ENCODE measurements around the gene COIL.

The COIL gene

GRCh38 chr17:56909742-56910508 lies 50.9 kb downstream of the COIL start:
- no peak for DNase-seq (ENCODE audit: low spot score)

GRCh38 chr17:56908001-56908542 lies 52.8 kb downstream of the COIL start:
- no peak for DNase-seq (ENCODE audit: low spot score)

GRCh38 chr17:56903560-56903959 lies 57.3 kb downstream of the COIL start:
- no peak for DNase-seq (ENCODE audit: low spot score)

- no peak for DNase-seq (ENCODE audit: low spot score)
Measured at GRCh38 chr17:56902348-56902747, 58.5 kb downstream of the COIL start.

GRCh38 chr17:56899403-56899802 lies 61.4 kb downstream of the COIL start:
- no peak for DNase-seq (ENCODE audit: low spot score)

- no peak for DNase-seq (ENCODE audit: low spot score)
Measured at GRCh38 chr17:56898874-56899273, 62.0 kb downstream of the COIL start.

GRCh38 chr17:56897646-56898424 lies 63.0 kb downstream of the COIL start:
- no peak for DNase-seq (ENCODE audit: low spot score)

- DNase-seq (ENCODE audit: low spot score): no peak
Measured at GRCh38 chr17:56896968-56897359, 63.9 kb downstream of the COIL start.

GRCh38 chr17:56896217-56896967 lies 64.5 kb downstream of the COIL start:
- DNase-seq (ENCODE audit: low spot score): no peak

GRCh38 chr17:56894859-56895455 lies 65.9 kb downstream of the COIL start:
- no peak for DNase-seq (ENCODE audit: low spot score)

- no peak for DNase-seq (ENCODE audit: low spot score)
Measured at GRCh38 chr17:56893503-56893902, 67.3 kb downstream of the COIL start.

- no peak for DNase-seq (ENCODE audit: low spot score)
Measured at GRCh38 chr17:56892333-56892732, 68.5 kb downstream of the COIL start.

GRCh38 chr17:56891751-56892150 lies 69.1 kb downstream of the COIL start:
- no peak for DNase-seq (ENCODE audit: low spot score)

GRCh38 chr17:56890906-56891674 lies 69.8 kb downstream of the COIL start:
- DNase-seq (ENCODE audit: low spot score): no peak

GRCh38 chr17:56890390-56890789 lies 70.5 kb downstream of the COIL start:
- no peak for DNase-seq (ENCODE audit: low spot score)

All from SK-N-DZ (cell line).